ENCODE results near the gene C2CD3. TPM values are rescaled to one million over a fixed set of nuclear protein-coding genes. Genes with fewer than 3 reads are reported as not detected.
"Not testable (repeated sequence)": the region's sequence is repeated elsewhere in the genome, so short reads cannot be mapped to it uniquely, and the experiment has no call there.

Gene C2CD3
- total and polyA plus RNA-seq, 2 experiments from 2014 or later = 7.3 to 9.2 TPM

- H3K27me3 ChIP-seq (replicated peaks; ENCODE audit: insufficient read depth) = no peaks in the 10 kb centered on the region
- H2AFZ ChIP-seq = no peak overlapping the region
Measured at GRCh38 chr11:73991471-73992006, 179.3 kb downstream of the C2CD3 start.

GRCh38 chr11:73990730-73991129 is 180.1 kb downstream of the C2CD3 start:
- no peaks in the 10 kb centered on the region for H3F3A ChIP-seq (ENCODE audit: insufficient read depth)
- no peaks in the 10 kb centered on the region for H3K27me3 ChIP-seq (replicated peaks; ENCODE audit: insufficient read depth)
- in situ Hi-C loops (cut with MboI) = no loop called here
- no peak overlapping the region for H2AFZ ChIP-seq
- no peak overlapping the region for H3K4me3 ChIP-seq
- no peaks in the 10 kb centered on the region for H3K4me1 ChIP-seq (ENCODE audit: insufficient read depth)
- H3K36me3 ChIP-seq (ENCODE audit: low read depth) = no peaks in the 10 kb centered on the region
- 33 to 41% methylated on average over 2 of the region's 2 CpGs for WGBS, 2 experiments (ENCODE audit: low coverage in 1 of 2, low lambda C conversion rate in 2 of 2, missing lambda C conversion rate in 2 of 2)
- H3K27ac ChIP-seq = no peak overlapping the region
- H3K9ac ChIP-seq = no peak overlapping the region
- no peak overlapping the region for H3K4me2 ChIP-seq (ENCODE audit: unreplicated experiment)
- H3K9me2 ChIP-seq (ENCODE audit: insufficient read depth) = no peaks in the 10 kb centered on the region
- TF ChIP-seq EZH2phosphoT487 (IDR thresholded peaks at IDR 0.05; ENCODE audit: insufficient read depth, low read depth) (no peak), EZH2 (IDR thresholded peaks at IDR 0.05; ENCODE audit: insufficient read depth, poor library complexity, severe bottlenecking) (no peak)
- no peaks in the 10 kb centered on the region for H3K79me2 ChIP-seq (ENCODE audit: insufficient read depth)
- no peak for DNase-seq
- no peaks in the 10 kb centered on the region for H3K9me3 ChIP-seq (ENCODE audit: low read depth)
- no peaks in the 10 kb centered on the region for H4K20me1 ChIP-seq (ENCODE audit: insufficient read depth)

More at GRCh38 chr11:73991471-73992006, 179.3 kb downstream of the C2CD3 start:
- H3K9ac ChIP-seq = no peak overlapping the region
- no peaks in the 10 kb centered on the region for H4K20me1 ChIP-seq (ENCODE audit: insufficient read depth)
- H3F3A ChIP-seq (ENCODE audit: insufficient read depth) = no peaks in the 10 kb centered on the region
- H3K4me3 ChIP-seq = no peak overlapping the region
- no peak for TF ChIP-seq EZH2phosphoT487 (IDR thresholded peaks at IDR 0.05; ENCODE audit: insufficient read depth, low read depth)
- no peak for TF ChIP-seq EZH2 (IDR thresholded peaks at IDR 0.05; ENCODE audit: insufficient read depth, poor library complexity, severe bottlenecking)
- H3K4me1 ChIP-seq (ENCODE audit: insufficient read depth) = no peaks in the 10 kb centered on the region
- H3K9me3 ChIP-seq (ENCODE audit: low read depth) = no peaks in the 10 kb centered on the region
- no peak overlapping the region for H3K27ac ChIP-seq
- 82 to 84% methylated on average over 6 of the region's 6 CpGs for WGBS, 2 experiments (ENCODE audit: low coverage in 1 of 2, low lambda C conversion rate in 2 of 2, missing lambda C conversion rate in 2 of 2)
- no peaks in the 10 kb centered on the region for H3K79me2 ChIP-seq (ENCODE audit: insufficient read depth)
- no peak overlapping the region for H3K4me2 ChIP-seq (ENCODE audit: unreplicated experiment)
- DNase-seq = no peak
- H3K36me3 ChIP-seq (ENCODE audit: low read depth) = no peaks in the 10 kb centered on the region
- H3K9me2 ChIP-seq (ENCODE audit: insufficient read depth) = no peaks in the 10 kb centered on the region
- in situ Hi-C loops (cut with MboI) = no loop called here

DNA sequence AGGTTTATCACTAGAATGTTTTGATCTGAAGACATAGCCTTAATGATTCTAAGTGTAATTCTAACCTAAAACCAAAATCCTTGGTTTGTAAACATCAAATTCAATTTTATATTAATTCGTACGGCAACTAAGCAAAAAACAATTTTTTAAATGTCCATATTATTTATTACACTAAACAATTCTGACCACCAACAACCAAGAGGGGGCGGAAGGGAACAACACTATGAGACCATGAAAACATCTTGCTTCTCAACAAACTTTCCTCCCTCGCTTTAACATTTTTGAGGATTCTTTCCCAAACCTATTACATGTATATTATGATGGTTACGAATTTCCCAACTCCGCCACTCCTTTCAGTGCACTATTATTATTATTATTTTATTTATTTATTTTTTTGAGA is 181.6 kb downstream of the C2CD3 start:
- no peak for TF ChIP-seq EZH2phosphoT487 (IDR thresholded peaks at IDR 0.05; ENCODE audit: insufficient read depth, low read depth)
- Histone ChIP-seq H3F3A (ENCODE audit: insufficient read depth) (no peaks in the 10 kb centered on the region), H3K4me1 (ENCODE audit: insufficient read depth) (no peaks in the 10 kb centered on the region), H3K27ac (no peak overlapping the region), H2AFZ (no peak overlapping the region), H3K4me3 (no peak overlapping the region), H3K27me3 (replicated peaks; ENCODE audit: insufficient read depth) (no peaks in the 10 kb centered on the region), H3K4me2 (ENCODE audit: unreplicated experiment) (no peak overlapping the region), H3K36me3 (ENCODE audit: low read depth) (no peaks in the 10 kb centered on the region), H4K20me1 (ENCODE audit: insufficient read depth) (no peaks in the 10 kb centered on the region), H3K9ac (no peak overlapping the region), H3K9me3 (ENCODE audit: low read depth) (no peaks in the 10 kb centered on the region), H3K9me2 (ENCODE audit: insufficient read depth) (no peaks in the 10 kb centered on the region), H3K79me2 (ENCODE audit: insufficient read depth) (no peaks in the 10 kb centered on the region)
- in situ Hi-C loops (cut with MboI) = no loop called here
- whole genome bisulfite sequencing, 2 experiments (ENCODE audit: low coverage in 1 of 2, low lambda C conversion rate in 2 of 2, missing lambda C conversion rate in 2 of 2) = 86 to 89% methylated on average over 6 of the region's 6 CpGs
- no peak for DNase-seq

GRCh38 chr11:73988227-73988626 is 182.6 kb downstream of the C2CD3 start:
- H3K9me2 ChIP-seq (ENCODE audit: insufficient read depth) = no peaks in the 10 kb centered on the region
- TF ChIP-seq EZH2 (IDR thresholded peaks at IDR 0.05; ENCODE audit: insufficient read depth, poor library complexity, severe bottlenecking) (no peak), EZH2phosphoT487 (IDR thresholded peaks at IDR 0.05; ENCODE audit: insufficient read depth, low read depth) (no peak)
- H3K36me3 ChIP-seq (ENCODE audit: low read depth) = no peaks in the 10 kb centered on the region
- no peaks in the 10 kb centered on the region for H3K9me3 ChIP-seq (ENCODE audit: low read depth)
- no peak overlapping the region for H3K4me3 ChIP-seq
- H3K4me1 ChIP-seq (ENCODE audit: insufficient read depth) = no peaks in the 10 kb centered on the region
- no peak overlapping the region for H3K9ac ChIP-seq
- no peaks in the 10 kb centered on the region for H3F3A ChIP-seq (ENCODE audit: insufficient read depth)
- 82 to 83% methylated on average over 7 of the region's 7 CpGs for WGBS, 2 experiments (ENCODE audit: low coverage in 1 of 2, low lambda C conversion rate in 2 of 2, missing lambda C conversion rate in 2 of 2)
- in situ Hi-C loops (cut with MboI) = no loop called here
- no peak overlapping the region for H3K4me2 ChIP-seq (ENCODE audit: unreplicated experiment)
- no peaks in the 10 kb centered on the region for H3K79me2 ChIP-seq (ENCODE audit: insufficient read depth)
- no peak for DNase-seq
- no peak overlapping the region for H3K27ac ChIP-seq
- no peaks in the 10 kb centered on the region for H3K27me3 ChIP-seq (replicated peaks; ENCODE audit: insufficient read depth)
- no peak overlapping the region for H2AFZ ChIP-seq
- H4K20me1 ChIP-seq (ENCODE audit: insufficient read depth) = no peaks in the 10 kb centered on the region

DNA sequence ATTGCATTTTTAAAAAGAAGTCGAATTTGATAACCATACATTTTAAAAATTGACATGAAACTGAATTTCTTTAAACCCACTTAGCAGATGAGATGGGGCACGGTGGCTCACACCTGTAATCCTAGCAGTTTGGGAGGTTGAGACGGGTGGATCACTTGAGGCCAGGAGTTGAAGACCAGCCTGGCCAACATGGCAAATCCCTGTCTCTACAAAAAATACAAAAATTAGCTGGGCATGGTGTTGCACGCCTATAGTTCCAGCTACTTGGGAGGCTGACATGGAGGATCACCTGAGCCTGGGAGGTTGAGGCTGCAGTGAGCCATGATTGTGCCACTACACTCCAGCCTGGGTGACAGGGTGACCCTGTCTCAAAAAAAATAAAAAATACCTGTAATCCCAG is 185.1 kb downstream of the C2CD3 start:
- H3K4me1 ChIP-seq (ENCODE audit: insufficient read depth); H3K4me3 ChIP-seq; H3K36me3 ChIP-seq (ENCODE audit: low read depth); H3K27ac ChIP-seq; H3K9me2 ChIP-seq (ENCODE audit: insufficient read depth); H2AFZ ChIP-seq; H3F3A ChIP-seq (ENCODE audit: insufficient read depth); H3K9ac ChIP-seq; H3K27me3 ChIP-seq (replicated peaks; ENCODE audit: insufficient read depth); H3K9me3 ChIP-seq (ENCODE audit: low read depth); DNase-seq; in situ Hi-C loops (cut with MboI); H3K4me2 ChIP-seq (ENCODE audit: unreplicated experiment); H3K79me2 ChIP-seq (ENCODE audit: insufficient read depth); H4K20me1 ChIP-seq (ENCODE audit: insufficient read depth): not testable (repeated sequence)
- WGBS, 2 experiments (ENCODE audit: low coverage in 1 of 2, low lambda C conversion rate in 2 of 2, missing lambda C conversion rate in 2 of 2) = 79 to 80% methylated on average over 4 of the region's 4 CpGs
